ENCODE results near the gene L2HGDH.

DNA sequence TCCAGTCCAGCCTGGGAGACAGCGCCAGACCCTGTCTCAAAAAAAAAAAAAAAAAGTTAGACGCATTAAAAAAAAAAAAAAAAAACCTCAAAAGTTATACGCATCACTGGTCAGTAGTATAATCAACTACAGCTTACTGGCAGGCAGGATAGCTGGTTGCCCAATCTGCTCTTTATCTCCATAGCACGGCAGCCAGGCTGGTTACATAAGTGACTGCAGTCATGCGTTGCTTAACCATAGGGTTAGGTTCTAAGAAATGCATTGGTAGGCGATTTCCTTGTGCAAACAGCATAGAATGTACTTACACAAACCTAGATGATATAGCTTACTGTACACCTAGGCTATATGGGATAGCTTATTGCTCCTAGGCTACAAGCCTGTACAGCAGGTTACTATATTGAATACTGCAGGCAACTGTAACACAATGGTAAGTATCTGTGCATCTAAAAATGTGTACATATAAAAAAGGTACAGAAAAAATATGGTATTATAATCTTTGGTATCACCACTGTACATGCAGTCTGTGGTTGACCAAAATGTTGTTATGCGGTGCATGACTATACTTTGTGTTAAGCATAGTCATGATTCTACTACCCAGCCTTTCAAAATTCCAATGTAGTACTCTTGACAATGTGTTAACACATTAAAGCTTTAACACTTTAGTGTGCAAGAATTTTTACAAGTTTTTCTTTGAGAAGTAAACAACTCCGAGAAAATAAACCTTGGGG, 8.1 kb downstream of the L2HGDH start:
- TF ChIP-seq, protein P1, sequence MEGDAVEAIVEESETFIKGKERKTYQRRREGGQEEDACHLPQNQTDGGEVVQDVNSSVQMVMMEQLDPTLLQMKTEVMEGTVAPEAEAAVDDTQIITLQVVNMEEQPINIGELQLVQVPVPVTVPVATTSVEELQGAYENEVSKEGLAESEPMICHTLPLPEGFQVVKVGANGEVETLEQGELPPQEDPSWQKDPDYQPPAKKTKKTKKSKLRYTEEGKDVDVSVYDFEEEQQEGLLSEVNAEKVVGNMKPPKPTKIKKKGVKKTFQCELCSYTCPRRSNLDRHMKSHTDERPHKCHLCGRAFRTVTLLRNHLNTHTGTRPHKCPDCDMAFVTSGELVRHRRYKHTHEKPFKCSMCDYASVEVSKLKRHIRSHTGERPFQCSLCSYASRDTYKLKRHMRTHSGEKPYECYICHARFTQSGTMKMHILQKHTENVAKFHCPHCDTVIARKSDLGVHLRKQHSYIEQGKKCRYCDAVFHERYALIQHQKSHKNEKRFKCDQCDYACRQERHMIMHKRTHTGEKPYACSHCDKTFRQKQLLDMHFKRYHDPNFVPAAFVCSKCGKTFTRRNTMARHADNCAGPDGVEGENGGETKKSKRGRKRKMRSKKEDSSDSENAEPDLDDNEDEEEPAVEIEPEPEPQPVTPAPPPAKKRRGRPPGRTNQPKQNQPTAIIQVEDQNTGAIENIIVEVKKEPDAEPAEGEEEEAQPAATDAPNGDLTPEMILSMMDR (conservative IDR thresholded peaks at IDR 0.05) = no peak
- TF ChIP-seq EZH2 (IDR thresholded peaks at IDR 0.05; ENCODE audit: low read depth) = no peak

All from PC-9 (cell line).